EH (cell line): ENCODE data around the gene POLR3F.
A peak's percentile ranks its signal among the peaks of the same experiment; 100 is the strongest.
"Not testable (repeated sequence)": the region's sequence is repeated elsewhere in the genome, so short reads cannot be mapped to it uniquely, and the experiment has no call there.

Source experiments
- DNase-seq: peaks from one replicate; pipeline ENCODE4 v3.0.0-alpha.2; 2015; ENCODE audit warnings: low read depth

POLR3F gene

GRCh38 chr20:18466894-18467730 is at the start of gene POLR3F, which contains the start of gene DZANK1:
Gene POLR3F, plus strand, starts transcription at chr20:18467390. Its CDS starts 117 bp downstream, at chr20:18467507.
Gene DZANK1, minus strand, starts transcription at chr20:18467030. Its CDS starts 1,672 bp downstream, at chr20:18465358.
- peak; percentile 97 for DNase-seq

- DNase-seq: no peak
Observed at GRCh38 chr20:18421608-18422007, 45.6 kb upstream of the POLR3F start.

- DNase-seq: no peak
Observed at GRCh38 chr20:18427214-18427613, 40.0 kb upstream of the POLR3F start.

GRCh38 chr20:18428490-18429173 is 38.6 kb upstream of the POLR3F start:
- DNase-seq: peak; percentile 70

- no peak for DNase-seq
Observed at GRCh38 chr20:18430172-18430826, 36.9 kb upstream of the POLR3F start.

- DNase-seq: no peak
Observed at GRCh38 chr20:18431206-18431605, 36.0 kb upstream of the POLR3F start.

GRCh38 chr20:18436847-18437246 is 30.3 kb upstream of the POLR3F start:
- DNase-seq: no peak

GRCh38 chr20:18440403-18440802 is 26.8 kb upstream of the POLR3F start:
- DNase-seq: no peak

GRCh38 chr20:18443886-18444285 is 23.3 kb upstream of the POLR3F start:
- peak; percentile 58 for DNase-seq

- no peak for DNase-seq
Observed at GRCh38 chr20:18456600-18456999, 10.6 kb upstream of the POLR3F start.

GRCh38 chr20:18465536-18466200 is 1.5 kb upstream of the POLR3F start:
- DNase-seq: no peak

GRCh38 chr20:18466574-18466893 is 656 bp upstream of the POLR3F start:
- no peak for DNase-seq

- DNase-seq: no peak
Observed at GRCh38 chr20:18477218-18477617, 10.0 kb downstream of the POLR3F start.

GRCh38 chr20:18477821-18478220 is 10.6 kb downstream of the POLR3F start:
- no peak for DNase-seq

GRCh38 chr20:18481596-18481995 is 14.4 kb downstream of the POLR3F start:
- no peak for DNase-seq

GRCh38 chr20:18488301-18488700 is 21.1 kb downstream of the POLR3F start:
- DNase-seq: no peak

- no peak for DNase-seq
Observed at GRCh38 chr20:18496042-18496441, 28.9 kb downstream of the POLR3F start.

- DNase-seq: peak; percentile 82
Observed at GRCh38 chr20:18496740-18497592, 29.8 kb downstream of the POLR3F start, which contains the start of gene RBBP9. Gene RBBP9, minus strand, starts transcription at chr20:18497225. Its CDS starts 58 bp downstream, at chr20:18497167.

- no peak for DNase-seq
Observed at GRCh38 chr20:18497603-18498002, 30.4 kb downstream of the POLR3F start.

- not testable (repeated sequence) for DNase-seq
Observed at GRCh38 chr20:18501672-18502071, 34.5 kb downstream of the POLR3F start.

- DNase-seq: peak; percentile 35
Observed at GRCh38 chr20:18504479-18505060, 37.4 kb downstream of the POLR3F start.
